GM12878 (cell line): Measurements from ENCODE around the gene SLC1A2. TPM values are rescaled to one million over a fixed set of nuclear protein-coding genes. Genes with fewer than 3 reads are reported as not detected.
A peak's percentile ranks its signal among the peaks of the same experiment; 100 is the strongest.

Experiments
- BCL3 ChIP-seq: IDR thresholded peaks from 2 replicates; pipeline ENCODE4 v1.6.1; 2011; ENCODE audit warnings: borderline replicate concordance, low read depth, mild to moderate bottlenecking, moderate library complexity, low read length; ENCODE audit not compliant: insufficient read depth, poor library complexity, severe bottlenecking
- ELK1 ChIP-seq: IDR thresholded peaks from 2 replicates; pipeline ENCODE4 v1.6.1; 2012; ENCODE audit warnings: low read depth, low read length, improper control_type of control experiment
- EZH2 ChIP-seq: IDR thresholded peaks from 2 replicates; pipeline ENCODE4 v1.6.1; 2012; ENCODE audit warnings: low read depth, mild to moderate bottlenecking, control low read depth, inconsistent platforms, low read length, borderline replicate concordance; ENCODE audit not compliant: control insufficient read depth
- GATAD2B ChIP-seq: fragments of 450-650 bp; conservative IDR thresholded peaks from 2 replicates; pipeline ENCODE4 v1.6.1; 2017; ENCODE audit warnings: low read depth, mild to moderate bottlenecking, moderate library complexity
- HDAC6 ChIP-seq: fragments of 200-600 bp; sonication (generic); IDR thresholded peaks from one replicate; pipeline ENCODE4 v1.8.0; 2017; ENCODE audit warnings: antibody characterized with exemption; ENCODE audit not compliant: unreplicated experiment
- IRF5 ChIP-seq: fragments of 450-650 bp; IDR thresholded peaks from 2 replicates; pipeline ENCODE4 v1.6.1; 2017; ENCODE audit warnings: borderline replicate concordance
- MAX ChIP-seq: IDR thresholded peaks from 2 replicates; pipeline ENCODE4 v1.6.1; 2012; ENCODE audit warnings: low read depth, low read length, improper control_type of control experiment
- MTA3 ChIP-seq: IDR thresholded peaks from 2 replicates; pipeline ENCODE4 v1.6.1; 2012; ENCODE audit warnings: low read length, inconsistent platforms, borderline replicate concordance
- NFIC ChIP-seq: IDR thresholded peaks from 2 replicates; pipeline ENCODE4 v1.6.1; 2012; ENCODE audit warnings: low read depth, mild to moderate bottlenecking, inconsistent platforms, low read length, moderate library complexity
- RAD51 ChIP-seq: fragments of 450-650 bp; IDR thresholded peaks from 2 replicates; pipeline ENCODE4 v1.6.1; 2016; ENCODE audit warnings: moderate library complexity, mild to moderate bottlenecking, inconsistent platforms
- SIX5 ChIP-seq: IDR thresholded peaks from 2 replicates; pipeline ENCODE4 v1.6.1; 2011; ENCODE audit warnings: mild to moderate bottlenecking, low read depth, low read length, moderate library complexity; ENCODE audit not compliant: severe bottlenecking
- SUPT20H ChIP-seq: IDR thresholded peaks from 2 replicates; pipeline ENCODE4 v1.6.1; 2011; ENCODE audit warnings: low read depth, mild to moderate bottlenecking, low read length, moderate library complexity, borderline replicate concordance; ENCODE audit not compliant: control insufficient read depth
- TCF12 ChIP-seq: IDR thresholded peaks from 2 replicates; pipeline ENCODE4 v1.6.1; 2011; ENCODE audit warnings: low read depth, mild to moderate bottlenecking, low read length
- YBX1 ChIP-seq: fragments of 450-650 bp; IDR thresholded peaks from 2 replicates; pipeline ENCODE4 v1.6.1; 2016; ENCODE audit warnings: antibody characterized with exemption
- ZNF24 ChIP-seq: fragments of 450-650 bp; IDR thresholded peaks from 2 replicates; pipeline ENCODE4 v1.6.1; 2017; ENCODE audit warnings: antibody characterized with exemption, mild to moderate bottlenecking
- ZNF592 ChIP-seq: fragments of 450-650 bp; IDR thresholded peaks from 2 replicates; pipeline ENCODE4 v1.6.1; 2017; ENCODE audit warnings: mild to moderate bottlenecking, moderate library complexity
- ZNF687 ChIP-seq: fragments of 450-650 bp; IDR thresholded peaks from 2 replicates; pipeline ENCODE4 v1.6.1; 2017; ENCODE audit warnings: mild to moderate bottlenecking, moderate library complexity
- polyA plus RNA-seq, 11 experiments: library from polyadenylated mRNA; depleted of rRNA in 4 of 11; unstranded in 6 of 11; stranded (reverse) in 5 of 11; fragments of >200 nt; fragmentation: Nextera tagmentation in 4 of 11; fragmentation: Illumina TruSeq in 1 of 11; extraction: Ambion mirVana in 4 of 11; extraction: Trizol in 1 of 11; gene quantifications; 1 replicate in 1 of 11; 2 replicates in 10 of 11; pipeline versions ENCODE4 v1.2.1 to v1.2.3, GENCODE V29; 2011 to 2016; ENCODE audit warnings: inconsistent platforms in 2 of 11, missing spikeins in 2 of 11, low read depth in 1 of 11
- total RNA-seq, 4 experiments: library from RNA; depleted of rRNA in 3 of 4; stranded (reverse); fragments of >200 nt in 3 of 4; fragmentation: Illumina TruSeq in 1 of 4; extraction: Trizol in 1 of 4; gene quantifications; 2 replicates each; pipeline versions ENCODE4 v1.2.1 to v1.2.3, GENCODE V29; 2013 to 2021

The SLC1A2 gene
- total and polyA plus RNA-seq, 10 of the 15 experiments (the other 5 are each of a cell fraction or from before 2014, with no cell fraction given): 0.01 to 0.84 (median 0.22) TPM; not detected in 1

GRCh38 chr11:35313066-35313759 lies 106.1 kb downstream of the SLC1A2 start (continued):
- no peak for TF ChIP-seq ZNF592
- no peak for TF ChIP-seq ZNF687
- TF ChIP-seq SUPT20H: no peak
- TF ChIP-seq EZH2: no peak
- peak; percentile 83 for TF ChIP-seq GATAD2B
- peak; percentile 74 for TF ChIP-seq TCF12
- no peak for TF ChIP-seq HDAC6
- peak; percentile 99 for TF ChIP-seq NFIC
- no peak for TF ChIP-seq RAD51
- no peak for TF ChIP-seq IRF5
- TF ChIP-seq SIX5: no peak
- no peak for TF ChIP-seq YBX1
- no peak for TF ChIP-seq MAX
- TF ChIP-seq MTA3: peak; percentile 96
- TF ChIP-seq ZNF24: no peak
- no peak for TF ChIP-seq ELK1
- TF ChIP-seq BCL3: peak; percentile 45
